Stimulated activated naive B cell treated with anti-CD40 and anti-IgM and Interleukin-4, amounts not matched to agents 10 μg/mL and 1 μg/mL and 100 μg/mL, for 72 hours (primary cell): Measurements from ENCODE around the gene ALK.

Experiments used
- ATAC-seq, 2 donors: fragments of 150-1000 bp; cut with Tn5 transposase; replicated peaks; 2 replicates each; pipeline ENCODE4 v1.10.0; 2021; ENCODE audit warnings: moderate library complexity in 1 of 2
- DNase-seq: peaks from one replicate; pipeline ENCODE4 v3.0.0; 2021
- H3K27ac Mint-ChIP-seq: one replicate; pipeline ENCODE4 v1.8.0; 2022; ENCODE audit warnings: mild to moderate bottlenecking, mixed read lengths
- H3K27me3 Mint-ChIP-seq, 2 donors: one replicate each; pipeline ENCODE4 v1.8.0; 2022; ENCODE audit warnings: mixed read lengths in 2 of 2
- H3K36me3 Mint-ChIP-seq, 2 donors: one replicate each; pipeline ENCODE4 v1.8.0; 2022; ENCODE audit warnings: mixed read lengths in 2 of 2, mild to moderate bottlenecking in 1 of 2
- H3K4me1 Mint-ChIP-seq, 2 donors: one replicate each; pipeline ENCODE4 v1.8.0; 2022; ENCODE audit warnings: mixed read lengths in 2 of 2, mild to moderate bottlenecking in 1 of 2
- H3K4me3 Mint-ChIP-seq, 2 donors: one replicate each; pipeline ENCODE4 v1.8.0; 2022; ENCODE audit warnings: mild to moderate bottlenecking in 2 of 2, mixed read lengths in 2 of 2, moderate library complexity in 1 of 2
- H3K9me3 Mint-ChIP-seq, 2 donors: one replicate each; pipeline ENCODE4 v1.8.0; 2022; ENCODE audit warnings: mixed read lengths in 2 of 2, mild to moderate bottlenecking in 1 of 2

ALK gene

DNA sequence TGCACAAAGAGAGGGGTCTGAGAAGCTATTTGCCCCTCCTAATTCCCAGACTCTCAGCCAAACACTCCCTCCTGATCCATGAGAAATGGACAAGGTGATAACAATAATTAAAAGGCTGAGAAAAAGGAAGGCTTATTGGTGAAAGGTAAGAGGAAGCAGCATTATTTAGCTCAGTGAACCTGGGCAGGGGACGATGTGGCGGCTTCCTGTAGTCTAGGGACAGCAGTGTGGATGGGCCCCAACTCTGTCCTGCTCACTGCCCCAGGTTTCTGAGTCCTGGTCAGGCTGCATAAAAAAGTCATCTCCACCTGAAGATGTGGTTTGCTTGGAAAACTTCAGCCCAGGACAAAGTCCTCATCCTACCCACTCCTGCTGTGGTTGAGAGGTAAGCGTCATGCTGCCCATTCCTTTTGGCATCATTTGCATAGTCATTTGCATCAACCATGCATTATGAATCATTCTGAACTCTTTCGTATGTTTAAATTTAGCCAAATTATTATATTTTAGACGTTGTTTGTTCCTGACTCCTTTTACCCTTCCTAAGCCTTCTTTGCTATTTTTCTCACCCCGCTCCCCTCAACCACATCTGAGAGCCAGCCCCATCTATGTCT lies 679.3 kb downstream of the ALK start:
- H3K9me3 Mint-ChIP-seq = no peaks in the 10 kb centered on the region
- no peaks in the 10 kb centered on the region for H3K4me1 Mint-ChIP-seq
- H3K36me3 Mint-ChIP-seq = no peaks in the 10 kb centered on the region
- ATAC-seq (no peak), DNase-seq (no peak)
- H3K4me3 Mint-ChIP-seq = no peak overlapping the region
- no peak overlapping the region for H3K27ac Mint-ChIP-seq
- peaks cover 6 to 24% of the 10 kb centered on the region in 2 donors for H3K27me3 Mint-ChIP-seq

GRCh38 chr2:29241341-29241740 lies 680.0 kb downstream of the ALK start:
- Mint-ChIP-seq H3K4me1 (no peaks in the 10 kb centered on the region), H3K27me3 (peaks cover 13 to 31% of the 10 kb centered on the region in 2 donors), H3K4me3 (no peak overlapping the region), H3K36me3 (no peaks in the 10 kb centered on the region), H3K9me3 (no peaks in the 10 kb centered on the region), H3K27ac (no peak overlapping the region)
- ATAC-seq (no peak), DNase-seq (no peak)

- no peaks in the 10 kb centered on the region for H3K36me3 Mint-ChIP-seq
- peaks cover 13 to 34% of the 10 kb centered on the region in 2 donors for H3K27me3 Mint-ChIP-seq
- ATAC-seq (no peak), DNase-seq (no peak)
- no peak overlapping the region for H3K27ac Mint-ChIP-seq
- no peaks in the 10 kb centered on the region for H3K4me1 Mint-ChIP-seq
- no peak overlapping the region for H3K4me3 Mint-ChIP-seq
- H3K9me3 Mint-ChIP-seq = no peaks in the 10 kb centered on the region
Measured at GRCh38 chr2:29240601-29241000, 680.8 kb downstream of the ALK start.

DNA sequence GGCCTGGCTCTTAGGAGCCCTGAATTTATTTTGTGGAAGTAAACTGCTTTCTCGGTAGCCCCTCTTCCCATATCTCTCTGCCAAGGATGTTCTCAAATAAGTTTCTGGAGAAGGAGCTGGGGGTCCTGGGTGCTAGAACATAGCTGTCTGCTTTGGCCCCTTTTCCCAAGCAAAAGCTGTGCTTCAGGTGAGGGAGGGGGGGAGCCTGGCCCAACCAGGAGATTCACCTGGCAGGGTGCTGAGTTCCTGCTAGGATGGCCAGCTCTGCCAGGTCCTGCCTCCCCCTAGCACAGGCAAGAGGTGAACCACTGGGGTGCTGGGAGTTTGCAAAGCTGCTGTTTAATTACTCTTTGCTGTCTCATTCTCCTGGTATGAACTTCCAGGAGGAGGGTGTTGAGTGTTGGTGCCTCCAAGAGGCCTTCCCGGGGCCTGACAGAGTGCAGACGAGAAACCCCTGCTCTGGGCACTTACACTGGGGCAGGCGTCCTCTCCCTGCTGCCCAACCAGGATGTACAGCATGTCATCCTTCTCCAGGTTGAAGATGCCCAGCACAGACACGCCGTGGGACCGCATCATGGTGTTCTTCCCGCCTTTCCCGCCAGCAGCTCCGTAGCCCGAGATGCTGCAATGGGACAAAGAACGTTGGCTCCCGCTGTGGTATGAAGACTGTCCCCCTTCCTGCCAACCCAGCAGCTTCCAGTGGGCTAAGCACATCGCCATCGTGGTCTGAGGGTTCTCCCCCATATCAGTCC lies 682.0 kb downstream of the ALK start:
- H3K36me3 Mint-ChIP-seq = no peaks in the 10 kb centered on the region
- H3K9me3 Mint-ChIP-seq = no peaks in the 10 kb centered on the region
- no peak overlapping the region for H3K4me3 Mint-ChIP-seq
- ATAC-seq (no peak), DNase-seq (no peak)
- H3K27ac Mint-ChIP-seq = no peak overlapping the region
- H3K4me1 Mint-ChIP-seq = no peaks in the 10 kb centered on the region
- peaks cover 13 to 34% of the 10 kb centered on the region in 2 donors for H3K27me3 Mint-ChIP-seq

DNA sequence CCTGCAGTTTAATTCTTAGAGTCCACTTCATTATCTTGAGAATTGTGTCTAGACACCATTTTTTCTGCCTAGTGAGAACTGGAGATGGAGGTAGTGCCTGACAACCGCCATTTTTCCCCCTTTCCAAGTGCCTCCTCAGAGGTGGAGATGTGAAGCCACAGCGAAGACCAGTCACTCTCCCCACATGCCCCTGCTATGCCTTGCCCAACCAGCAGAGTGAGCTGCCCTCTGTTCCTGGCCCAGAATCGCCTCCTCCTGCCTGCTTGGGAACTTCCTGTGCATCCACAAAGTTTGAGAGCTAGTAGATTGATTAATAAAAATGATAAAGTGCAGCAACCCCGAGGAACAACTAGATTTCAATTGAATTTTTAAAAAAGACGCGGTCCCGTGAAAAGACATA lies 682.9 kb downstream of the ALK start:
- Mint-ChIP-seq H3K36me3 (no peaks in the 10 kb centered on the region), H3K27me3 (peaks cover 17 to 34% of the 10 kb centered on the region in 2 donors), H3K9me3 (no peaks in the 10 kb centered on the region), H3K4me1 (no peaks in the 10 kb centered on the region), H3K27ac (no peak overlapping the region), H3K4me3 (no peak overlapping the region)
- no peak for DNase-seq
- no peak for ATAC-seq

- ATAC-seq = no peak
- no peaks in the 10 kb centered on the region for H3K36me3 Mint-ChIP-seq
- H3K9me3 Mint-ChIP-seq = no peaks in the 10 kb centered on the region
- H3K27me3 Mint-ChIP-seq = peaks cover 17 to 28% of the 10 kb centered on the region in 2 donors
- H3K27ac Mint-ChIP-seq = no peak overlapping the region
- no peak overlapping the region for H3K4me3 Mint-ChIP-seq
- no peaks in the 10 kb centered on the region for H3K4me1 Mint-ChIP-seq
- DNase-seq = no peak
Measured at GRCh38 chr2:29236074-29236473, 685.3 kb downstream of the ALK start.

- no peak overlapping the region for H3K4me3 Mint-ChIP-seq
- H3K9me3 Mint-ChIP-seq = no peaks in the 10 kb centered on the region
- DNase-seq (no peak), ATAC-seq (no peak)
- peaks cover 20 to 29% of the 10 kb centered on the region in 2 donors for H3K27me3 Mint-ChIP-seq
- no peaks in the 10 kb centered on the region for H3K36me3 Mint-ChIP-seq
- no peak overlapping the region for H3K27ac Mint-ChIP-seq
- no peaks in the 10 kb centered on the region for H3K4me1 Mint-ChIP-seq
Measured at GRCh38 chr2:29235411-29235810, 686.0 kb downstream of the ALK start.

- no peaks in the 10 kb centered on the region for H3K36me3 Mint-ChIP-seq
- H3K27me3 Mint-ChIP-seq = peaks cover 20 to 33% of the 10 kb centered on the region in 2 donors
- ATAC-seq = no peak
- no peaks in the 10 kb centered on the region for H3K9me3 Mint-ChIP-seq
- no peak overlapping the region for H3K27ac Mint-ChIP-seq
- H3K4me1 Mint-ChIP-seq = no peaks in the 10 kb centered on the region
- H3K4me3 Mint-ChIP-seq = no peak overlapping the region
- DNase-seq = no peak
Measured at GRCh38 chr2:29233428-29233827, 688.0 kb downstream of the ALK start.

GRCh38 chr2:29232041-29232440 lies 689.3 kb downstream of the ALK start:
- Mint-ChIP-seq H3K27ac (no peak overlapping the region), H3K9me3 (no peaks in the 10 kb centered on the region), H3K4me3 (no peak overlapping the region), H3K36me3 (no peaks in the 10 kb centered on the region), H3K27me3 (peaks cover 17 to 26% of the 10 kb centered on the region in 2 donors), H3K4me1 (no peaks in the 10 kb centered on the region)
- no peak for DNase-seq
- ATAC-seq = no peak

DNA sequence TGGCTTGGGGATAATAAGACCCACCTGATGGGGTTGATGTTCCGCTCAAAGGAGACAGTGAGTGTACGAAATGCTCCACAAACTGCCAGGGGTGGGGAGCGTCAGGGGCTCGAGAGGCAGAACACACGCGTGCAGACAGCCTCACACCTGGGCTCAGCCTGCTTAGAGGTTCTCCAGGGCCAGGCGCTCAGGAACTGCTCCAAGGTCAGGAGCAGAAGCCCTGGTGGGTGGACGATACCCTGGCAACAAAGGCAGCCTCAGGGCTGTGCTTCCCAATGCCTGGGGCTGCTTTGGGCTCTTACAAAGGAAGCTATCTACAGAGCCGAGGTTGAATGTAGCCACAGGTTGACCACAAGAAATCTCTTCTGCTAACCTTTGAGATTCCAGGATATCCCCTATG lies 691.7 kb downstream of the ALK start:
- Mint-ChIP-seq H3K27ac (no peak overlapping the region), H3K4me3 (no peak overlapping the region), H3K36me3 (no peaks in the 10 kb centered on the region), H3K4me1 (no peaks in the 10 kb centered on the region), H3K9me3 (no peaks in the 10 kb centered on the region), H3K27me3 (peaks cover 16 to 18% of the 10 kb centered on the region in 2 donors)
- DNase-seq (no peak), ATAC-seq (no peak)

- no peak overlapping the region for H3K4me3 Mint-ChIP-seq
- DNase-seq = no peak
- H3K36me3 Mint-ChIP-seq = no peaks in the 10 kb centered on the region
- no peaks in the 10 kb centered on the region for H3K4me1 Mint-ChIP-seq
- ATAC-seq = no peak
- no peak overlapping the region for H3K27ac Mint-ChIP-seq
- H3K27me3 Mint-ChIP-seq = peaks cover 16% of the 10 kb centered on the region in 2 donors
- no peaks in the 10 kb centered on the region for H3K9me3 Mint-ChIP-seq
Measured at GRCh38 chr2:29228947-29229346, 692.4 kb downstream of the ALK start.

- H3K27ac Mint-ChIP-seq = no peak overlapping the region
- ATAC-seq (no peak), DNase-seq (no peak)
- no peaks in the 10 kb centered on the region for H3K4me1 Mint-ChIP-seq
- H3K36me3 Mint-ChIP-seq = no peaks in the 10 kb centered on the region
- H3K27me3 Mint-ChIP-seq = peaks cover 14 to 16% of the 10 kb centered on the region in 2 donors
- no peaks in the 10 kb centered on the region for H3K9me3 Mint-ChIP-seq
- no peak overlapping the region for H3K4me3 Mint-ChIP-seq
Measured at GRCh38 chr2:29227935-29228675, 693.3 kb downstream of the ALK start.

GRCh38 chr2:29226808-29227207 lies 694.6 kb downstream of the ALK start:
- Mint-ChIP-seq H3K36me3 (no peaks in the 10 kb centered on the region), H3K27ac (no peak overlapping the region), H3K4me3 (no peak overlapping the region), H3K9me3 (no peaks in the 10 kb centered on the region), H3K27me3 (peaks cover 14 to 16% of the 10 kb centered on the region in 2 donors), H3K4me1 (no peaks in the 10 kb centered on the region)
- DNase-seq (no peak), ATAC-seq (no peak)

DNA sequence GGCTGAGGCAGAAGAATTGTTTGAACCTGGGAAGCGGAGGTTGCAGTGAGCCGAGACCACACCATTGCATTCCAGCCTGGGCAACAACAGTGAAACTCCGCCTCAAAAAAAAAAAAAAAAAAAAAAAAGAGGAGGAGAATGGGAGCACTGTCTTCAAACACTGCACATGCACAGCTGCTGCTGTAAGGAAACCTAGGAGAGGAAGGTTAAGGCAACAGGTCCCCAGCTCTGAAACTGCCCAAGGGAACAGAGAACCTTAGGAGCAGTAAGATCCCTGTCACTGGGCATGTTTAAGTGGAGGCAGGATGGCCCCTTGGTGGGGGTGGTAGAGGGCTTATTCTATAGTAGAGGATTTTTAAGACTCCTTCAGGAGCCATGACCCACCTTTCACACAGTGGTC lies 695.0 kb downstream of the ALK start:
- Mint-ChIP-seq H3K4me1 (no peaks in the 10 kb centered on the region), H3K4me3 (no peak overlapping the region), H3K27ac (no peak overlapping the region), H3K36me3 (no peaks in the 10 kb centered on the region), H3K27me3 (peaks cover 14 to 16% of the 10 kb centered on the region in 2 donors), H3K9me3 (no peaks in the 10 kb centered on the region)
- ATAC-seq (no peak), DNase-seq (no peak)

DNA sequence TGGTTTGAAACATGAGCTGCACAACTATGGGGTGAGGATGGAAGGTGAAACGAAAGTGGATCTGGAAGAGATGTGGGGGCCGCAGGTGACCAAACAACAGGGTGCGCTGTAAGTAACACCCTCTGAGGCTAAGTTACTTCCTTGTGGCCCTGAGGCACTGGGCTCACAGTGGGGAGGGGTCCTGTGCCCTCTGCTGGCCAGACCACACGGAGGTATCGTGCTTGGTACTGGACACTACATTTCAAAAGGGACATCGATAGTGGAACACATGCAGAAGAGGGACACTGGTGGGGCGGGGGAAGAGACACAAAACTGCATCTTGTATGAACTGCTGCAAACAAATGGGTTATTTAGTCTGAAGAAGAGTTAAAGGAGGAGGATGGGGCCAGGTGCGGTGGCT lies 695.6 kb downstream of the ALK start:
- Mint-ChIP-seq H3K27me3 (peaks cover 13 to 14% of the 10 kb centered on the region in 2 donors), H3K36me3 (no peaks in the 10 kb centered on the region), H3K9me3 (no peaks in the 10 kb centered on the region), H3K27ac (no peak overlapping the region), H3K4me3 (no peak overlapping the region), H3K4me1 (no peaks in the 10 kb centered on the region)
- DNase-seq = no peak
- no peak for ATAC-seq
